ENCODE results near the gene KCNJ4.
A peak's percentile ranks its signal among the peaks of the same experiment; 100 is the strongest.
"Not testable (repeated sequence)": the region's sequence is repeated elsewhere in the genome, so short reads cannot be mapped to it uniquely, and the experiment has no call there.

KCNJ4 gene

DNA sequence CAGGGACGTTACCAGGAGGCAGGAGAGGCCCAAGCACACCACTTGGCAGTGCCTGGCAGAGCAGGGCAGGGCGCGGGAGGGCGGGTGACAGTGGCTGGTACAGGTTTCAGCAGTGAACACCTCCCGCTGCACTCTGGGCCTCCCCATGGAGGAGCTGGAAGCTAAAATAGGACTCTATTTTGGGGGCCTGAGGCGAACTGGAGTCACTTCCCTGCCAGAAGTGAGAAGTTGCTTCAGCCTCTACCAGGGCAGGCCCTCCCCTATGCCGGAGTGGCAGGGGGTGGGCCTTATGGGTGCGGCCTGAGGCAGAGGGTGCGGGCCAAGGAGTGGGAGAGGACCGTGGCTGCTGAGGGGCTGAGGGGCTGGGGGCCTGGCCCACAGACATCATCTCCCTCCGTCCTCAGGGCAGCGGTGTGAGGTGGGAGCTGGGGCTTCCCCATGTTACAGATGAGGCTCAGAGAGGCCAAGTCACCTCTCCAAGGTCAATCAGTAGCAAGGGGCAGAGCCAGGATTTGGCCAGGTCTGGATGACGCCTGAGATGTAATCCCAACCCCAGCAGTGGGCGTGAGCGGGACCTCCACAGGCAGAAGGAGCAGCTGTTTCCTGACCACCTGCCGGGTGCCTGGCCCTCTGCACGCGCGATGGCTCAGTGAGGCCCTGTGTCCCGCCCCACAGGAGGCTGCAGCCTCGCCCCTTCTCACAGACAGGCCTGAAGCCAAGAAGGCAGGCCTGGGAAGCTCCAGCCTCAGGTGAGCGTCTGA lies 39.3 kb downstream of the KCNJ4 start:
- no peak for DNase-seq (ENCODE audit: low spot score)
- no peak overlapping the region for H3K27ac ChIP-seq
- TF ChIP-seq, protein P1, sequence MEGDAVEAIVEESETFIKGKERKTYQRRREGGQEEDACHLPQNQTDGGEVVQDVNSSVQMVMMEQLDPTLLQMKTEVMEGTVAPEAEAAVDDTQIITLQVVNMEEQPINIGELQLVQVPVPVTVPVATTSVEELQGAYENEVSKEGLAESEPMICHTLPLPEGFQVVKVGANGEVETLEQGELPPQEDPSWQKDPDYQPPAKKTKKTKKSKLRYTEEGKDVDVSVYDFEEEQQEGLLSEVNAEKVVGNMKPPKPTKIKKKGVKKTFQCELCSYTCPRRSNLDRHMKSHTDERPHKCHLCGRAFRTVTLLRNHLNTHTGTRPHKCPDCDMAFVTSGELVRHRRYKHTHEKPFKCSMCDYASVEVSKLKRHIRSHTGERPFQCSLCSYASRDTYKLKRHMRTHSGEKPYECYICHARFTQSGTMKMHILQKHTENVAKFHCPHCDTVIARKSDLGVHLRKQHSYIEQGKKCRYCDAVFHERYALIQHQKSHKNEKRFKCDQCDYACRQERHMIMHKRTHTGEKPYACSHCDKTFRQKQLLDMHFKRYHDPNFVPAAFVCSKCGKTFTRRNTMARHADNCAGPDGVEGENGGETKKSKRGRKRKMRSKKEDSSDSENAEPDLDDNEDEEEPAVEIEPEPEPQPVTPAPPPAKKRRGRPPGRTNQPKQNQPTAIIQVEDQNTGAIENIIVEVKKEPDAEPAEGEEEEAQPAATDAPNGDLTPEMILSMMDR (conservative IDR thresholded peaks at IDR 0.05; ENCODE audit: low read depth): no peak
- ChIA-PET POLR2A (ENCODE audit: low non-redundant PET) (no interaction called here), CTCF (no interaction called here)

DNA sequence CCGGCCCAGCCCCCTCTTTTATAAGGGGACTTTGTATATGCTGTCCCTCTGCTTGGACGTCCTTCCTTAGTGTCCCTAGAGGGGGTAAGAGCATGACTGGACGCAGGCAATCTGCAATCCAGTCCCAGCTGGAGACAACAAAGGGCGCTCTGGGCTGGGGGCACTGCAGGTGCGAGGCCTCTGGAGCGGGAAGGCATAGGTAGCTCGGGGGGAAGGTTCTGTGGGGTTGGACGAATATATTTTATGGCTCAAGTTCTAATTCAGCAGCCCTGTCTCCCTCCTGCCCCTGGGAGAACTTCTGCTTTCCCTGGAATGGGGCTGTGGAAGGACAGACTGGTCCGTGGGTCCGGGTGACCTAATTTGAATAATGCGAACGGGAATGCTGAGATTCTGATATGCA lies 40.0 kb downstream of the KCNJ4 start:
- TF ChIP-seq, protein P1 (conservative IDR thresholded peaks at IDR 0.05; ENCODE audit: low read depth): no peak
- DNase-seq (ENCODE audit: low spot score): no peak
- no peak overlapping the region for H3K27ac ChIP-seq
- POLR2A ChIA-PET (ENCODE audit: low non-redundant PET): no interaction called here
- CTCF ChIA-PET: no interaction called here

DNA sequence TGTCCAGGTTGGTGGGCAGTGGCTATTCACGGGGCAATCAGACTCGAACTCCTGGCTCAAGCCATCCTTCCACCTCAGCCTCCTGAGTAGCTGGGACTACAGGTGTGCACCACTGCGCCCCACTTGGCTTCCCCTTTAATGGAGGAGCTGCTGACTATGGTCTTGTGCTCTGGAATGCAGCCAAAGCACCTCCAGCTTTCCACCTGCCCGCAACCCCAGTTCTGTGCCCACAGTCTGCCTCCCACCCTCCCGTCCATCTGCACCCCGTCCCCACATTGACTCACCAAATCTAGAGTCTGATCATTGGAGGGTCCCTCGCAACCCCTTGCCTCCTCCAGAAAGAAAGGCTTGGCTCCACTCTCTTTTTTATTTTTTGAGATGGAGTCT lies 41.0 kb downstream of the KCNJ4 start:
- TF ChIP-seq, protein P1 (conservative IDR thresholded peaks at IDR 0.05; ENCODE audit: low read depth): no peak
- DNase-seq (ENCODE audit: low spot score): no peak
- ChIA-PET CTCF (no interaction called here), POLR2A (ENCODE audit: low non-redundant PET) (no interaction called here)
- no peak overlapping the region for H3K27ac ChIP-seq

DNA sequence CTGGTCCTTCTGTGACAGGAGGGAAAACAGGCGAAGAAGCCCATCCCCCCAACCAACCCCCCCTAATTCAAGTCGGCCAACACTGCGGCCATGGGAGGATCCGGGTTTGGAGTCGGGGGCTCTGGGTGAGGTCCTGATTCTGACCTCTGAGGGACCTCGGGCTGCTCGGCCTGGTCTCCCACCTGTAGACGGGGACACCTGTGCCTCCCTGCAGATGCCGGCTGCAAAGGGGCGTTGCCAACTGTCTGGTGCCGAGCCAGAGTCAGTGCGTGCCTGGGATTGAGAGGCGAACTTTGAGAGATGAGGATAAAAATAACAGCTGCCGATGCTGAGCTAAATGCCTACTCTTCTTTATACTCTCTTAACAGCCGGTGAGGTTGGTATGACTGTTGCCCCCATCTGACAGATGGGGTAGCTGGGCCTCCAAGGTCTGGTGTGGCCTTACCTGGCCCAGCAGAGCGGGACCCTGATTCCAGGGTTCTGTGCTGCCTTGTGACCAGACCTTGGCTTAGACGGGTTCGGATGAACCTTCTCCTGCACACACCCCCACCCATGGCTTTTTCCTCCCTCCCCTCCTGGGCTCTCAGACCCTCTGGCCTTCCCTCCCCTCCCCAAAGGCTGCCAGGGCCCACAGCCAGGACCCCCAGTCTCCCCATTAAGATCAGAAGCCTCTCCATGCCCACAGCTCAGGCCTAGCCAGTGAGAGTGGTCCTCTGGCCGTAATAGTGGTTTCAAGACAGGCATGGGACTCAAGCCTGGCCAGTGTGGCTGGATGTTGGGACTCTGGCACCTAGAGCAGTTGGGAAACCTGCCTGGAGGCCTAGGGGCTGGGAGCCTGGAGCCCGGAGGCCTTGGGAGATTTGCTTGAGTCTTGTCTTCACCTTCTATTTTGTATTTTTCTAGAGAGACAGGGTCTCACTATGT lies 41.7 kb downstream of the KCNJ4 start:
- no peak for DNase-seq (ENCODE audit: low spot score)
- POLR2A ChIA-PET (ENCODE audit: low non-redundant PET): no interaction called here
- H3K27ac ChIP-seq: no peak overlapping the region
- TF ChIP-seq, protein P1 (conservative IDR thresholded peaks at IDR 0.05; ENCODE audit: low read depth): peak; percentile 30; the same call in 1 of the 2 replicates
- CTCF ChIA-PET: no interaction called here

DNA sequence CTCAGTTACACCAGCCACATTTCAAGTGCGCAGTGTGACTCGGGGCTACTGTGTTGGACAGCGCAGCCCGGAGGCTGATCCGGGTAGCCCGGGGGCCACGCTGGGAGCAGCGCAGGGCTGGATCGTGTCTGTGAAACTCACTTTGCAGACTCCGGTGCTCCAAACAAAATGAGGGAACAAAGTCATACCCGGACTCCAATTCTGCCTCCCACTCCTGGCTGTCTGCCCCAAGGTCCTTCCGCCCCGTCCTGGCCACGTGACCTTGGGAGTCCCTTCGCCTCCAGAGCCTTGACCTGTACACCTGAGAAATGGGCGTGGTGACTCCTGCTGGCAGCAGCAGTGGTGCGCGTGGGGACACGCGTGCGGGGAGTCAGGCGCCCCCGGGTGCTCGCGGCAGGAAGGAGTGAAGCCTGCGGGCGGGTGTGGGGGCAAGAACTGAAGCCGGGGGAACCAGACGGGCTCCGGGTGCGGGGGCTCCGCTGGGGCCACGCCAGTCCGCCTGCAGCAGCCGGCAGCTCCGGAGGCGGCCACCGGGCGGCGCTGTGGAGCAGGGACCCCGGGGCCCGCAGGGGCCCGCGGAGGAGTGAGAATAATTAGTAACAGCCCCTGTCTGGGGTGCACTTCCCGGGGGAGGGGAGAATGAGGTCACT lies 42.4 kb downstream of the KCNJ4 start:
- peak; percentile 17 for DNase-seq (ENCODE audit: low spot score)
- ChIA-PET CTCF (interaction anchor here (0.6 to 0.7 kb wide), 2 partner anchors 36 to 37 kb away, joined by 4 read pairs; no protein-coding TSS in a partner anchor), POLR2A (ENCODE audit: low non-redundant PET) (no interaction called here)
- no peak overlapping the region for H3K27ac ChIP-seq
- TF ChIP-seq, protein P1 (conservative IDR thresholded peaks at IDR 0.05; ENCODE audit: low read depth): peak; percentile 81

DNA sequence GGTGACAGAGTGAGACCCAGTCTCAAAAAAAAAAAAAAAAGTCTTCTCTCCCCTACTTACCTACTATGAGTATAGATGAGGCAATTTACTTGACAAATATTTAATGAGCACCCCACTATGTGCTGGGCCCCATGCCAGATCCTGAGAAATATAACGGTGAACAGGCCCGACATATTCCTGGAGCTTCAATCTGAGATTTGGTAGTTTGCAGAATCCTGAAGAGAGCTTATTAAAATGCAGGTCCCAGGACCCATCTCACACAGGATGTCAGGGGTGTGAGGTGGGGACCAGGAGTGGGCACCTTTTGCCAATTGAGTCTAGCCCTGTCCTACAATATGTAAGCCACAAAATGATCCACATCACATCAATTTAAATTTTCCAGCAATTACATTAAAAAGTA lies 44.0 kb downstream of the KCNJ4 start:
- TF ChIP-seq, protein P1 (conservative IDR thresholded peaks at IDR 0.05; ENCODE audit: low read depth): no peak
- CTCF ChIA-PET: no interaction called here

DNA sequence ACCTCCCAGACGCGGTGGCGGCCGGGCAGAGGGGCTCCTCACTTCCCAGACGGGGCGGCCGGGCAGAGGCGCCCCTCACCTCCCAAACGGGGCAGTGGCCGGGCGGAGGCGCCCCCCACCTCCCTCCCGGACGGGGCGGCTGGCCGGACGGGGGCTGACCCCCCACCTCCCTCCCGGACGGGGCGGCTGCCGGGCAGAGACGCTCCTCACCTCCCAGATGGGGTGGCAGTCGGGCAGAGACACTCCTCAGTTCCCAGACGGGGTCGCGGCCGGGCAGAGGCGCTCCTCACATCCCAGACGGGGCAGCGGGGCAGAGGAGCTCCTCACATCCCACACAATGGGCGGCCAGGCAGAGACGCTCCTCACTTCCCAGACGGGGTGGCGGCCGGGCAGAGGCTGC lies 45.1 kb downstream of the KCNJ4 start:
- DNase-seq (ENCODE audit: low spot score); POLR2A ChIA-PET (ENCODE audit: low non-redundant PET); CTCF ChIA-PET; H3K27ac ChIP-seq: not testable (repeated sequence)

More for the DNA sequence above, 44.0 kb downstream of the KCNJ4 start:
- no peak for DNase-seq (ENCODE audit: low spot score)
- POLR2A ChIA-PET (ENCODE audit: low non-redundant PET): no interaction called here
- H3K27ac ChIP-seq: no peak overlapping the region

Measured in RWPE1 (cell line).